H7 (cell line): ENCODE measurements around the gene TBCEL. TPM values are rescaled to one million over a fixed set of nuclear protein-coding genes. Genes with fewer than 3 reads are reported as not detected.

Experiments
- DNase-seq: peaks from one replicate; pipeline ENCODE4 v3.0.0; 2012
- H3K27me3 ChIP-seq: 2 replicates; pipeline ENCODE4 v1.6.0; 2011; ENCODE audit warnings: mild to moderate bottlenecking, low read length; ENCODE audit not compliant: control insufficient read depth, insufficient read depth
- H3K36me3 ChIP-seq: replicated peaks from 2 replicates; pipeline ENCODE4 v1.5.1; 2011; ENCODE audit warnings: low read length; ENCODE audit not compliant: control insufficient read depth, insufficient read depth
- H3K4me3 ChIP-seq: 2 replicates; pipeline ENCODE4 v1.5.1; 2011; ENCODE audit warnings: low read depth, mild to moderate bottlenecking, control low read depth, low read length, moderate library complexity; ENCODE audit not compliant: insufficient read depth
- total RNA-seq: library from RNA; depleted of rRNA; stranded (reverse); fragments of >200 nt; shearing (Covaris generic); gene quantifications from 2 replicates; pipeline ENCODE4 v1.2.3, GENCODE V29; 2014

The TBCEL gene
- total RNA-seq, 1 experiment from 2014 or later: 7.4 TPM

- Histone ChIP-seq H3K4me3 (no peak overlapping the region), H3K27me3 (no peaks in the 10 kb centered on the region), H3K36me3 (peaks cover 4% of the 10 kb centered on the region)
- no peak for DNase-seq
Observed at GRCh38 chr11:121066623-121067022, 42.7 kb downstream of the TBCEL start.

GRCh38 chr11:121067026-121067425 is 43.1 kb downstream of the TBCEL start:
- H3K27me3 ChIP-seq: no peaks in the 10 kb centered on the region
- no peak overlapping the region for H3K4me3 ChIP-seq
- DNase-seq: no peak
- peaks cover 4% of the 10 kb centered on the region for H3K36me3 ChIP-seq

- Histone ChIP-seq H3K36me3 (peaks cover 4% of the 10 kb centered on the region), H3K27me3 (no peaks in the 10 kb centered on the region), H3K4me3 (no peak overlapping the region)
- no peak for DNase-seq
Observed at GRCh38 chr11:121067453-121067852, 43.6 kb downstream of the TBCEL start.

- Histone ChIP-seq H3K27me3 (no peaks in the 10 kb centered on the region), H3K4me3 (no peak overlapping the region), H3K36me3 (peaks cover 4% of the 10 kb centered on the region)
- no peak for DNase-seq
Observed at GRCh38 chr11:121067962-121068647, 44.2 kb downstream of the TBCEL start.

GRCh38 chr11:121068787-121069186 is 44.9 kb downstream of the TBCEL start:
- Histone ChIP-seq H3K27me3 (no peaks in the 10 kb centered on the region), H3K36me3 (peaks cover 4% of the 10 kb centered on the region), H3K4me3 (no peak overlapping the region)
- DNase-seq: no peak

GRCh38 chr11:121070951-121071845 is 47.3 kb downstream of the TBCEL start:
- no peak overlapping the region for H3K4me3 ChIP-seq
- peaks cover 2% of the 10 kb centered on the region for H3K36me3 ChIP-seq
- H3K27me3 ChIP-seq: no peaks in the 10 kb centered on the region
- DNase-seq: no peak

GRCh38 chr11:121071846-121072450 is 48.0 kb downstream of the TBCEL start:
- Histone ChIP-seq H3K27me3 (no peaks in the 10 kb centered on the region), H3K4me3 (no peak overlapping the region), H3K36me3 (peaks cover 2% of the 10 kb centered on the region)
- peak; percentile 28 for DNase-seq

GRCh38 chr11:121081321-121081720 is 57.4 kb downstream of the TBCEL start:
- no peak for DNase-seq
- Histone ChIP-seq H3K4me3 (no peak overlapping the region), H3K36me3 (no peaks in the 10 kb centered on the region; the same call in 1 of the 2 replicates)

GRCh38 chr11:121082219-121082618 is 58.3 kb downstream of the TBCEL start:
- Histone ChIP-seq H3K36me3 (peaks cover 3% of the 10 kb centered on the region), H3K4me3 (no peak overlapping the region), H3K27me3 (no peaks in the 10 kb centered on the region)
- DNase-seq: no peak

More at GRCh38 chr11:121081321-121081720, 57.4 kb downstream of the TBCEL start:
- H3K27me3 ChIP-seq: no peaks in the 10 kb centered on the region

- no peaks in the 10 kb centered on the region for H3K27me3 ChIP-seq
- no peak overlapping the region for H3K4me3 ChIP-seq
- peak; percentile 13 for DNase-seq
- peaks cover 3% of the 10 kb centered on the region for H3K36me3 ChIP-seq
Observed at GRCh38 chr11:121082670-121083069, 58.8 kb downstream of the TBCEL start.

- Histone ChIP-seq H3K27me3 (no peaks in the 10 kb centered on the region), H3K36me3 (peaks cover 3% of the 10 kb centered on the region), H3K4me3 (no peak overlapping the region)
- DNase-seq: no peak
Observed at GRCh38 chr11:121086866-121087265, 63.0 kb downstream of the TBCEL start.

GRCh38 chr11:121089566-121089965 is 65.7 kb downstream of the TBCEL start:
- Histone ChIP-seq H3K27me3 (no peaks in the 10 kb centered on the region), H3K4me3 (no peak overlapping the region), H3K36me3 (peaks cover 3% of the 10 kb centered on the region)
- DNase-seq: no peak

GRCh38 chr11:121090145-121090721 is 66.3 kb downstream of the TBCEL start:
- Histone ChIP-seq H3K27me3 (no peaks in the 10 kb centered on the region), H3K4me3 (no peak overlapping the region), H3K36me3 (peaks cover 3% of the 10 kb centered on the region)
- no peak for DNase-seq

- no peak overlapping the region for H3K4me3 ChIP-seq
- DNase-seq: no peak
- H3K27me3 ChIP-seq: no peaks in the 10 kb centered on the region
- peaks cover 3% of the 10 kb centered on the region for H3K36me3 ChIP-seq
Observed at GRCh38 chr11:121091492-121092152, 67.7 kb downstream of the TBCEL start.
